DMS 273 treated with DMSO at 0.1 percent for 48 hours (cell line): ENCODE results near the gene IGSF9B.
"Not testable (repeated sequence)": the region's sequence is repeated elsewhere in the genome, so short reads cannot be mapped to it uniquely, and the experiment has no call there.

ENCODE experiments used
- DNase-seq: peaks from one replicate; lab custom pipeline; 2025; lab: John Stamatoyannopoulos, UW

Gene IGSF9B

GRCh38 chr11:133956650-133957633 lies at the start of gene IGSF9B:
TSS of gene IGSF9B (minus strand) at chr11:133956968. CDS start at chr11:133956754, 214 bp downstream.
- peak; percentile 29 for DNase-seq

- no peak for DNase-seq
Measured at GRCh38 chr11:134004496-134005172, 47.9 kb upstream of the IGSF9B start.

GRCh38 chr11:134003792-134004495 lies 47.2 kb upstream of the IGSF9B start:
- no peak for DNase-seq

DNA sequence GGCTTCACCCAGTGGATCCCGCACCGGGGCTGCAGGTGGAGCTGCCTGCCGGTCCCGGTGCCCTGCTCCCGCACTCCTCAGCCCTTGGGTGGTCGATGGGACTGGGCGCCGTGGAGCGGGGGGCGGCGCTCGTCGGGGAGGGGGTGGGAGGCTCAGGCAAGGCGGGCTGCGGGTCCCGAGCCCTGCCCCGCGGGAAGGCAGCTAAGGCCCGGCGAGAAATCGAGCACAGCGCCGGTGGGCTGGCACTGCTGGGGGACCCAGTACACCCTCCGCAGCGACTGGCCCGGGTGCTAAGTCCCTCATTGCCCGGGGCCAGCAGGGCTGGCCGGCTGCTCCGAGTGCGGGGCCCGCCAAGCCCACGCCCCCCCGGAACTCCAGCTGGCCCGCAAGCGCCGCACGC lies 46.1 kb upstream of the IGSF9B start:
- DNase-seq, result not testable (repeated sequence)

DNA sequence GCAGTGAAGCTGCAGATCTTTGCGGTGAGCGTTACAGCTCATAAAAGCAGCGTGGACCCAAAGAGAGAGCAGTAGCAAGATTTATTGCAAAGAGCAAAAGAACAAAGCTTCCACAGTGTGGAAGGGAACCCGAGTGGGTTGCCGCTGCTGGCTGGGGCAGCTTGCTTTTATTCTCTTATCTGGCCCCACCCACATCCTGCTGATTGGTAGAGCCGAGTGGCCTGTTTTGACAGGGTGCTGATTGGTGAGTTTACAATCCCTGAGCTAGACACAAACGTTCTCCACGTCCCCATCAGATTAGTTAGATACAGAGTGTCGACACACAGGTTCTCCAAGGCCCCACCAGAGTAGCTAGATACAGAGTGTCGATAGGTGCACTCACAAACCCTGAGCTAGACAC lies 45.6 kb upstream of the IGSF9B start:
- not testable (repeated sequence) for DNase-seq

GRCh38 chr11:134001596-134001995 lies 44.8 kb upstream of the IGSF9B start:
- no peak for DNase-seq

DNA sequence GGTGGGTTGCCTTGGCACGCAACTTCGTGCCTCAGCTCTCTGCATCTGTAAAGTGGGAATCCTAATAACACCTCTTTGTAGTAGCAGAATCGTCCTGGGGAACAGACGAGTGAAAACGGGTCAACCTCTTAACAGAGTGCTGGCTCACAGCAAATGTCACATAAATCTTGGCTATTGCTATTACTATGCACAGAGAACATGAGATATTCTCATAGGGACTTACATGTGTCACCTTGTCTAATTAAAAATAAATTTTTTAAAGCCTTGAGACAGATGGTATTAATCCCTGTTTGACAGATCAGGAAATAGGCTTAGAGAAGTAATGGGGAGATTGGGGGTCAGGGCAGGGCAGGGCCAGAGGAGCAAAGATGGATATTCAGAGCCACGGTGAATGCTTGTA lies 44.3 kb upstream of the IGSF9B start:
- no peak for DNase-seq

DNA sequence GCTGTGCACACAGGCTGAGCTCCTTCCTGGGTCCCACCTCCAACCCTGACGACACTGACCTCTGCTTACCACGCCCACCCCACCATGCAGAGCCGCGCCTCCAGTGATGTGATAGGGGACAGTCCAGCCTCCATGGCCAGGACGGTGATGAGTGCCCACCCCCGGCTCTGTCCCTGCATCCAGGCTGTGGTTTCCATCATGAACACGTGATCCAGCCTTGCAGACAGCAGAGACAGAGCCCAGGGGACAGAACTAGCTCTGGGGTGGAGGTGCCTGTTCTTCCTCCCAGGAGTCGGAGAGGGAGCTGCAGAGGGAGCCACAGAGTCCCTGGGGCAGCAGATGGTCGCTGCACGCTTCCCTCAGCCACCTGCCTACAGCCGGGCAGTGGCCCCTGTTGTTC lies 42.6 kb upstream of the IGSF9B start:
- DNase-seq, result peak; percentile 3

DNA sequence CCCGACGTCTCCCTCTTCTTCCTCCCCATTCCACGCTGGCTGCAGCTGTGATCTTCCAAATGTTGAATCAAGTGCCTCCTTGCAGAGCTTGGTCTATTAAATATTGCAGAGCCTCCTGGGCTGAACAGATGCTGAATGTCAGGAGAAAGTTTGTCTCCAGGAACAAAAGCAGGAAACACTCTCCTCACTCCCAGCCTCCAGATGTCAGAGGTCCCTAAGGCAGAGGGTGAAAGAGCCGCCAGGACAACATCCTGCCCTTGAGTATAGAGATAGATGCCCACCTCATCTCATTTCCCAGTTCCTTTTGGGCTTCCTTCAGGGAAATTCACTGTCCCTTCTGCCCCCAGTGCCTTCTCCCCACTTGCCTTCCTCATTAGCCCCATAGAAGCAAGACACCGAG lies 40.8 kb upstream of the IGSF9B start:
- DNase-seq, result no peak

GRCh38 chr11:133996671-133997070 lies 39.9 kb upstream of the IGSF9B start:
- no peak for DNase-seq

GRCh38 chr11:133995066-133995465 lies 38.3 kb upstream of the IGSF9B start:
- DNase-seq, result no peak

- no peak for DNase-seq
Measured at GRCh38 chr11:133993921-133994320, 37.2 kb upstream of the IGSF9B start.

DNA sequence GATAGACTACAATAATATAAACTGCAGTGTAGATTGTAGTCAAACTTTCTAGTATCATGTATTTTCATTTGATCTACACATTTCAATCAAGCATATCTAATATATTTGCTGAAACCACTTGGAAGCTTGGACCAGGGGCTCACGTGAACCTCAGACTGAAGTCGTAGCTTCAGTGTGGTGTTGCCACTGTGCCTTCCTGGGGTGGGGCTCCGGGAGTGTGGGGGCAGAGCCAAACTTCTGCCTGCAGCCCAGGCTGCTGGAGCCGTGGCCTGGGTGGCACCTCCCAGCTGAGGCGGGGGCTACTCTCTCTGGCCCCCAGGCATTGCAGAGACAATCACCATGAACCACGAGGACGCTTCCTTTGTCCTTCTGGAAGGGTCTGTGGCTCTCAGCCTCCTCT lies 36.3 kb upstream of the IGSF9B start:
- DNase-seq, result no peak

- no peak for DNase-seq
Measured at GRCh38 chr11:133992121-133992520, 35.4 kb upstream of the IGSF9B start.

DNA sequence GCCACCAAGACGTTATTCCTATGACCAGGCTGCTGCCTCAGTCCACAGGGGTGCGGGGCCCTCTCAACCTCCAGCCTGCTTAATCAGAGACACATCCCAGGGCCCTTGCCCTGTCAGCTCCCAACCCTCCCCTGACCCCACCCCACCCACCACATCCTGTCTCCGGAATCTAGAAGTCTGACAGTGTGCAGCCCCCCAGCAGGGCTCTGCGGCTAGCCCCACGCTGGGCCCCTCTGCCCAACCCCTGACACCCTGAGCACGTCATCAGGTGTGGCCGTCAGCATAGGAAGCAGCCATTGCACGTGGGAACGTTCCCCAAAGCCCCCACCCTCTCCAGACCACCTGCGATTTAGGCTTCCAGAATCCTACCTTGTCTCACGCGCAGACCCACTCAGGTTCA lies 34.3 kb upstream of the IGSF9B start:
- DNase-seq, result no peak

GRCh38 chr11:133990501-133990900 lies 33.7 kb upstream of the IGSF9B start:
- no peak for DNase-seq

DNA sequence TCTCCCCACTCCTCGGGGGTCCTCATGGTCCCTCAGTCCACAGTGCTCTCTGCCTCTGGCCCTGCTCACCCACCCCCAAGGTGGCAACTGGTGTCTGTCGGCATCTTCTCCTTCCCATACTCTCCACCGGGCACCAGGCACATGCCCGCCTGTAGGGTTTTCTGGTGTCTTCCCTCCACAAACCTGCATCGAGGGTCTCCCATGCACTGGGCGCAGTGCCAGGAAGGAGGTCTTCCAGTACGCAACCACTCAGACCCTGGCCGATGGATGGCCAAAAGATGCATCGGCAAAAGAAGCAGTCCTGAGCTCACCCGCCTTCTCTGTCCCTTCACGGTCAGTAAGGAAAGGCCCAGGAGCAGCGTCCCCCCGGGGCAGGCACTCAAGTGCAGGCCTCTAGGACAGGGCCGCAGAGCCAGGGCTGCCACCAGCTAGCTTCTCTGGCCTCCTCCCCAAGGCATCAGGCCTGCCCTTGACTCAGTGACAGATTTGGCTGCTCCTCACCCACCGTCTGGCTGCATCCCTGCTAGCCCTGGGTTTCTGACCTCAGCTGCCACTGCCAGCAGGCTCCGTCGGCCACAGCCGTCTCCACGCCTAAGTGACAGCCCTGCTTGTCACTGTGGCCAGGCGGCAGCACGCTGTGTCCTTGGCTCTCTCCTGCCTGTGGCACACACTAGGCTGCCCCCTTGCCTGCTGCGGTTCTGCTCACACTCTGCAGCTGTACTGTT lies 32.1 kb upstream of the IGSF9B start:
- no peak for DNase-seq

DNA sequence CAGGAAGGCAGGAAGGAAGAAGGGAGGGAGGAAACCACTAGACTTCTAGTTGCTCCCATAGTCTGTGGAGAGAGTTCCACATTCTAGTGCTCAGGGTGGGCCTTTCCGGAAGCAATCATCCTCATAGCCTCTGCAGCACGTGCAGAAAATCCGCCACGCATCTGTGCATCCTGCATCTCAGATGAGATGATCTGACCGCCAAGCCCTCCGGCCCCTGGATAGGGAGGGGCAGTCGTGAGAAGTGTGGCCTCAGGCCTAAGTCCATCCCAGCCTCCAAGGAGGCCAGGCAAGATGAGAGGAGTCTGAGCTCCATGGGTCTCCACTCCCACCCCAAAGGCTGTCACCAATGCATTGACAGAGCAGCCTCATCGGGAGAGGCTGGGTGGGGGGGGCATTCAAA lies 30.4 kb upstream of the IGSF9B start:
- DNase-seq, result no peak

DNA sequence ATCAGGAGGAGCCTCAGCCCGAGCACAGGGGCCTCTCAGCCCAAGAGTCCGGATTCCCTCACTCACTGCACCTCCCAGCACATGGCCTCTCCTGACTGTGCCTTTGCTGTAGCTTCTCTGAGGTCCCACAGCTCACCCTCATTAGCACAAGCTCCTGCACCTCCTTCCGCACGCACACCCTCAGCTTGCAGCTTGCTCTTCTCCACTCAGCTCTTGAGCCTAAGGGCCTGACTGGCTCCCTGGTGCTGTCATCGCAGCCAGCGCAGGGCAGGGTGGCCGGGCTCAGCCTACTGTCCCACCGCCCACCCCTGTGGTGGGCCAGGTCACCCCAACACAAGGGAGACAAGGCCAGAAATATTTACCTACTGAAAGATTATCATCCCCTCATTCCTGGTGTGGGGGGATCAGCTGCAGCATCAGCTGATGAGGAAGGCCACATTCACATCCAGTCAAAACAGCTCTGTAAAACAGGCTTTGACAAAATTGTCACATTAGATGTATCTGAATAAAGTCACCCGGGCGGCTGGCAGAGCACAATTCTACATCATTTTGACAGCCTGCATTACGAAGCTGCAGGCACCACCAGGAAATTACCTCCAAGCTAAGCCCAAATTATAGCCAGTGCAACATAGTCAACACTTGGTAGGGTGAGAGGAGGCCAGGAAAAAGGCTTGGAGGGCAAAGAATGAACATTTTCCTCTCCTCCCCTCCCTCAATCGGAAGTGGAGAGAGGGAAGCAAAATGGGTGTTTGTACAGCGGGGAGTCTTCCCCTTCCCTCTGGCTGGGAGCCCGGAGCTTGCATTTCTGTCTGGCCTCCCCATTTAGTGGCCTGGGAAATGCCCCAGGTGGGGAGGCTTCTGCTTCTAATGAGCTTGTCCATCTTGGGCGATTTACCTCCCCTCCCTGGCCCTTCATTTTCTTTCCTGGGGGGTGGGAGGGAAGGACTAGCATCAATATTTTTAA lies 29.5 kb upstream of the IGSF9B start:
- no peak for DNase-seq

DNA sequence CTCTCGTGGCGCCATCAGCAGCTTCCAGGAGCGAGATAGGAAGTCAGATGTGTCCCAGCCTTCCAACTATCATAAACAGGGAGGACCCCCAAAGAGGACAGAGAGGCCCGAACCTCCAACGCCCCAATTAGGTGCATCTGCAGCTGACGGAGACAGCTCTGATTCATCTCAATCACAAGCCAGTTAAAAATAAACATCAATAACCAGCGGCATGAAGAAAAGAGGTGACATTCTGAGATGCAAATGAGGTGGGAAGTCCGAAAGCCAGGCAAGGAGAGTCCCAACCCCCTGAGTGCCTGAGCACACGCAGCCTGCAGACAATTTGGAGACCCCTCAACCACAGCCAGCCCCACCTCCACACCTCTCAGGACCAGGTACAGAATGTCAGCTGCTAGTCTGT lies 28.1 kb upstream of the IGSF9B start:
- no peak for DNase-seq
